ENCODE results near the gene FGF1.
"Not testable (repeated sequence)": the region's sequence is repeated elsewhere in the genome, so short reads cannot be mapped to it uniquely, and the experiment has no call there.

Gene FGF1

DNA sequence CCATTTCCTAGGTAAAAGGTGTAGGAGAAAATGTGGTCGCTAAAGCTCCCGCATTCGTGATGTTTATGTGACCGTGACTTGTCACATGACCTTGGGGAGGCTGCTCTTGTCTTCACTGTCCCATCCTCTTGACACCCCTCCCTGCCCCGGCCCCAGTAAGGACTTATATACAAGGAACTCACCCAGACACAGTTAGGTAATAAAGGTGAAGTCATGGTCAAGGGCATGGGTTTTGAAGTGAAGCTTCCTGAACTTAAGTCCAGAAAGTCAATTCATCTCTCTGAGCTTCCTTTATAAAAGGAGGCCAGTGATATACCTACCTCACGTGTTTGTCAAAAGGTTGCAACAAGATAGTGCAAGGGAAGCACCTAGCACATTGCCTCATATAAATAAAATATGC lies 17.6 kb downstream of the FGF1 start:
- no peak for DNase-seq (ENCODE audit: low spot score)

DNA sequence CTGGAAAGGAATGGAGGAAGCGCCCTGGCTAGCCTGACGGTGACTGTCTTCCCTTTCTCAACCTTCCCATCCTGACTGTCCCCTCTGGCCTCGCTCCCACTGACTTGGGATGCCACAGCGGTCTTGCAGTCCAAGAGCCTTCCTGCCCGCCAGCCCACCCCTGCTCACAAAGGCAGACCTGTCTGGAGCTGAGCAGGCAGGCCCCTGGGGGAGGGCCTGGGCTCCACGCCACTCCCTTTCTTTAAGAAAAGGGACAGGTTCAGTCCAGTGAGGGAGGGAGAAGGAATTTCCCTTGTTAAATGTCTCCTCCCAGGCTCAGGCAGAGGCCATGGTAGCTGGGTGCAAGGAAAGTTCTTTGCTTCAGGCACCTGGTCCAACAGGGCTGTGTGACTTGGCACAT lies 18.1 kb downstream of the FGF1 start:
- DNase-seq (ENCODE audit: low spot score), result no peak

DNA sequence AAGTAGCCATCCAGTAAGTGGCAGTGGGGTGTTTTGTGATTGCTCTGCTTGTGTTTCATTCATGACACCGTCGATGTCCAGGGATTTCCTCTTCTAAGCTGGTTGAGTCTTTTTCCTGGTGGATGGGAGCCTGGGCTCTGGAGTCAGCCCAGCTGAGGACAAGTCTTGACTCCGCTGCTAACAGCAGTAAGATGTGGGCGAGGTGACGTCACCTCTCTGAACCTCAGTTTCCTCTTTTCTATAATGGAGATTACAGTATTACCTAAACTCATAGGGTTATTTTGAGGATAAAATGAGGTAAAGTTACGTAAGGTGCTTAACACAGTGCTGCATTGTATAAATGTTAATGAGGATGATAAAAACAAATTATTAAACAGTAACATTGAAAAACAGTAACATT lies 21.3 kb downstream of the FGF1 start:
- no peak for DNase-seq (ENCODE audit: low spot score)

GRCh38 chr5:142664067-142664466 lies 21.8 kb downstream of the FGF1 start:
- DNase-seq (ENCODE audit: low spot score), result no peak

- no peak for DNase-seq (ENCODE audit: low spot score)
Observed at GRCh38 chr5:142663246-142663645, 22.6 kb downstream of the FGF1 start.

DNA sequence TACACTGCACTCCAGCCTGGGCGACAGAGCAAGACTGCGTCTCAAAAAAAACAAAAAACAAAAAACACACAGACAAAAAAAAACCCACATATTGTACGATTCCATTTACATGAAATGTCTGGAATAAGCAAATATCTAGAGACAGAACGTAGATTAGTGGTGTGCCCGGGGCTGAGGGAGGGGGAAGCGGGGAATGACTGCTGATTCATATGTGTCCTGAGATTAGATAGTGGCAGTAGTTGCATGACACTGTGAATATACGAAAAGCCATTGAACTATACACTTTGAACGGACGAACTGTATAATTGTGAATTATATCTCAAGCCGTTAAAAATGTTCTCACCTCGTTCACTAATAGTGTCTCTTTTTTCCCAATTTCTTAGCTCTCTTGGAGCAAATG lies 23.9 kb downstream of the FGF1 start:
- no peak for DNase-seq (ENCODE audit: low spot score)

GRCh38 chr5:142661143-142661542 lies 24.7 kb downstream of the FGF1 start:
- no peak for DNase-seq (ENCODE audit: low spot score)

GRCh38 chr5:142660731-142661130 lies 25.2 kb downstream of the FGF1 start:
- DNase-seq (ENCODE audit: low spot score), result no peak

DNA sequence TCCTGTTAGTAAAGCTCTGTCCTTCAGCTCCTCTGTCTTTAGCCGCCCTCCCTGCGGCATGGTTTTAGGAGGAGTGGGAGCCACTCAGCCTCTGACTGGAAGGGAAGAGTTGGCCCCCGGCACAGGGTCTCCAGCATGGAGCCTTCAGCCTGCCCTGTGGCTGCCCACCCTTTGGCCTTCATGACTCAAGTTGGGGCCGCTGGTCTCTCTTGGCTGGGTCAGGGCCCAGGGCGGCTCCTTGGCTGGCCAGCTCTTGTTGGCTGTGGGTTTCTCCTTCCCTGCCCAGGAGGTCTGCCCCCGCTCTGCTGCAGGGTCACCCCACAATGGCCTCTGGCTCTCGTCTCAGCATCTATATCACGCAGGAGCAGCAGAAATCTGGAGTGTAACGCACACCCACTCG lies 25.7 kb downstream of the FGF1 start:
- no peak for DNase-seq (ENCODE audit: low spot score)

DNA sequence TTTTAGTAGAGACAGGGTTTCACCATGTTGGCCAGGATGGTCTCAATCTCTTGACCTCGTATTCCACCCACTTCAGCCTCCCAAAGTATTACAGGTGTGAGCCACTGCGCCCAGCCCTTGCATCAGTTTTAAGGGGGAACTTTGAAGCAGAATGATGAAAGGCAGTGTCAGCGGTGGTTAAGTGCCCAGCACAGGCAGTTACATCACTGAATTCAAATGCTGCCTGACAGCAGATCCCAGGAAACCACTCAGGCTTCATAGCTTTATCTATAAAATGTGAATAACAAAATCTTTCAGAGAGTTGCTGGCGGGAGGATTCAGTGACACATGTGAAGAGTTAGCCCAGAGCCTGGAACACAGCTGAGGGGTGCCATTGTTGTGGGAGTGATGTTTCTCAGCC lies 26.5 kb downstream of the FGF1 start:
- no peak for DNase-seq (ENCODE audit: low spot score)

GRCh38 chr5:142658278-142658677 lies 27.6 kb downstream of the FGF1 start:
- DNase-seq (ENCODE audit: low spot score), result no peak

DNA sequence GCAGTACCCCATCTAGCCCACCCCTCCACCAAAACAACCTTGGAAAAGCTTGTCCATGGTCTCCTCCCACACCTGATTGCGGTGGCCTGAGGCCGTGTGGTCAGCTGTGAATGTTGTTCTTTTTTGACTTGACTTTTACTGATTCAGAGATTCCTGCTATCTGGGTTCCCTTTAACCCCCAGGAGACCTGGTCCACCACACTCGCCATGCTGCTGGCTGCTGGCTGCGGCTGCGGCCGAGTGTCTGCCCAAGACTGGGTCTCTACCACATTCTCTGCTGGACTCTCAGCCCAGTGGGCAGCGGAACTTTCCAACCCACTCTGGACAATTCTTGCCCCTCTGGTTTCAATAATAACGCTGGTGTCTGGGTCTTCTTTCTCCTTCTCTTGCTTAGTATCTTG lies 28.4 kb downstream of the FGF1 start:
- no peak for DNase-seq (ENCODE audit: low spot score)

- peak; percentile 91 for DNase-seq (ENCODE audit: low spot score)
Observed at GRCh38 chr5:142655339-142656267, 30.3 kb downstream of the FGF1 start.

GRCh38 chr5:142654578-142655058 lies 31.3 kb downstream of the FGF1 start:
- no peak for DNase-seq (ENCODE audit: low spot score)

GRCh38 chr5:142653321-142653720 lies 32.6 kb downstream of the FGF1 start:
- DNase-seq (ENCODE audit: low spot score), result no peak

DNA sequence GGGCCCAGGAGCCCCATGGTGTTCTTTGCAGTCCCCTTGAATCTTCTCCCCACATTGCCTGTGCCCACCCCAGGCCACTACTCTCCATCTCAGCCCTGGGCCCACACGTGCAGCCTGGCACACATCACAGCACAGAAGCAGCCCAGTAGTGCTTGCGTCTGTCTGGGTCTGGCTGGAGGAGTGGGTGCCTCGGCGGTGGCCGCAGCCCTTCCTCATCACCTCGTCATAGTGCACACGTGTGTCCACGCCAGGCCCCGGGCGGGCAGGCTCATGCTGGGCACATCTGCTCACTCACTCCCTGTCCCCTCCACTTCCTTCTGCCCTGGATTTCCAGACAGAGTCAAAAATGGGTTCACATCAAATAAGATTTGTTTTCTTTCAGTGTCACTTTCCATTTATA lies 33.3 kb downstream of the FGF1 start:
- DNase-seq (ENCODE audit: low spot score), result no peak

GRCh38 chr5:142650881-142651280 lies 35.0 kb downstream of the FGF1 start:
- DNase-seq (ENCODE audit: low spot score), result no peak

DNA sequence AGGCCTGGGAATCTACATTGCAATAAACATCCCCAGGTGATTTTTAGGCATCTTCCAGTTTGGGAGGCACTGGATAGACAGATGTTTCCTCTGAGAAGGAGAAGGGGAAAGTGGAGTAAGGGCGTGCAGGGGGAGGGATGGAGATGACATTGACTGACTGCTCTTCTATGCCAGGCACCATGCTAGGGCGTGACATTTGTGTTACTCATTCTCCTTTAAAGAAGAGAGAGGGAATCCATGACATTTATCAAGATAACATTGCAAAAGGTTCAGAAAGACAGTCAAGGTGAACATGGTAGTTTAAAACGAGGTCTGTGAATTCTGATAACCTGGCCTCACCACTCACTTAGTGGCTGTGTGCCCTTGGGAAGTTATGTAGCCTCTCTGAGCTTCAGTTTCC lies 35.8 kb downstream of the FGF1 start:
- no peak for DNase-seq (ENCODE audit: low spot score)

- DNase-seq (ENCODE audit: low spot score), result not testable (repeated sequence)
Observed at GRCh38 chr5:142648108-142648507, 37.8 kb downstream of the FGF1 start.

DNA sequence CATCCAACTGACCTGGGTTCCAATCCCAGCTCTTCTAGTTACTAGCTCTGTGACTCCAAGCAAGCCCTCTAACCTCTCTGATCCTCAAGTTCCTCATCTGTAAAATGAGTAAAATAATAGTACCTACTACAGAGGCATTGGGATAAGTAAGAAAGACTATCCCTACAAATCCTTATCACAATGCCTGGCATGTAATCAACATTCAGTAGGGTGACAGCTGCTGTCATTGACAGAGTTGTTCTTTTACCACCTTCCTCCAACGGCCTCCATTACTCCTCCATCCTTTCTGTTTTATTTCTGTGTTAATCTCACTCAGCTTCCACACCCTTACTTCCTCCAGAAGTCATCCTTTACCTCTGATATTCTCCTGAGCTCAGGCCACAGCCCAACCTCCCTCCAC lies 40.4 kb downstream of the FGF1 start:
- DNase-seq (ENCODE audit: low spot score), result no peak

DNA sequence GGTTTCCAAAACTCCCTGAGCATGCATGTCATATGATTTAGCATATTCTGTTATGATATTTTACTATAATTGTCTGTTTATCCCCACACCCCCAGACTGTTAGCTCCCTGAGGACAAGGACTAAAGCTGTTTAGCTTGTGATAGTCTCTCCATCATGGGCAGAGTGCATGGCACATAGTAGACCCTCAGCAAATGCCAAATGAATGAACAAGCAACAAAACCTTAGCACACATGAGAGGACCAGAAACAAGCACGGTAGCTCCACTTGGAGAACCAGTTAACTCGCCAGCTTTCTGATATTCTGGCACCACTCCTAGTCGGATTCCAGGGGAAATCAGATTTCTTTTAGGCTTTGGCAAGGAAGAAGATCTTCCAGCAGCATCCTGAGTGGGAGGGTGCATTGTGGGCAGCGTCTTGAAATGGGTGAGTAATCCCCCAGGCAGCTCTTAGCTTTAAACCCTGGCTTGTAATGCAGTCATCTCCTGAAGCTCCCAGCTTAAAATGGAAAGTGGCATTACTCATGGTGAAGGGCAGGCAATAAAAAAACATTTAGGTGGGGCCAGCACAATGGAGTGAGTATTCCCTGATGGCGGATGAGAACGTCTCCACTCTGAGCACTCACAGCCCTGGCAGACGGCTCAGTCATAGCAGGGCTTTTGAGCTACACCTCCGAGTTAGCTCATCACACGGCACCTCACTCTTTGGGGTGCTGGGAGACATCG lies 41.1 kb downstream of the FGF1 start:
- DNase-seq (ENCODE audit: low spot score), result no peak

DNA sequence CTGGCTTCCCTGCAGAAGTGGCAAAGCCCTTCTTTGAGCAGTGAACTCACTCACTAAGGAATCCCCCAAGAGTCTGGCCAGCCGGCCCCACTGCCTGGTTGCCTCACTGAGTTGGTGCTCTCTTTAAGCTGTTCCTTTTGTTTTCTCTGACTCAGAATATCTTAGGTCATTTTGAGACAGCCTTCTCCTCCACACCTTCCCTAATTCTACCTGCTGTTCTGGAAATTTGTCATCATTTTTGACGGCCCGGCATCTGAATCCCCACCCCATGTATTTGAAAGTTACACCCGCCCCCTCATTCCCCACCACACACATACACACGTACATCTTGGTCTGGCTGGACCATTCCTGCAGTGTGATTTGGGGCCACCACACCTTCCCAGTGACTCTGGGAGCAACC lies 41.8 kb downstream of the FGF1 start:
- no peak for DNase-seq (ENCODE audit: low spot score)

- no peak for DNase-seq (ENCODE audit: low spot score)
Observed at GRCh38 chr5:142643634-142644033, 42.3 kb downstream of the FGF1 start.
